HT-29 (cell line): ENCODE measurements around the gene TPM1. TPM values are rescaled to one million over a fixed set of nuclear protein-coding genes. Genes with fewer than 3 reads are reported as not detected.
"Not testable (repeated sequence)": the region's sequence is repeated elsewhere in the genome, so short reads cannot be mapped to it uniquely, and the experiment has no call there.

Source experiments
- DNase-seq: peaks from one replicate; pipeline ENCODE4 v3.0.0-alpha.2; 2015; ENCODE audit warnings: low spot score
- total RNA-seq: library from RNA; depleted of rRNA; stranded (reverse); fragments of >200 nt; shearing (Covaris generic); gene quantifications from 2 replicates; pipeline ENCODE4 v1.2.3, GENCODE V29; 2014; rRNA removed

TPM1 gene
- total RNA-seq: 155 and 197 TPM in 2 replicates

- no peak for DNase-seq
These were observed at the start of gene TPM1 for GRCh38 chr15:63041974-63042876. Gene TPM1, plus strand, starts transcription at chr15:63042747. Its CDS starts 83 bp downstream, at chr15:63042830.

GRCh38 chr15:62993066-62993465, 49.5 kb upstream of the TPM1 start:
- DNase-seq: no peak

- DNase-seq: not testable (repeated sequence)
These were observed 48.9 kb upstream of the TPM1 start for GRCh38 chr15:62993632-62994031.

GRCh38 chr15:62994439-62994838, 48.1 kb upstream of the TPM1 start:
- no peak for DNase-seq

GRCh38 chr15:62994975-62995681, 47.4 kb upstream of the TPM1 start:
- no peak for DNase-seq

GRCh38 chr15:62997441-62997840, 45.1 kb upstream of the TPM1 start:
- no peak for DNase-seq

- DNase-seq: no peak
These were observed 44.2 kb upstream of the TPM1 start for GRCh38 chr15:62998262-62998890.

GRCh38 chr15:62999178-62999577, 43.4 kb upstream of the TPM1 start:
- DNase-seq: no peak

GRCh38 chr15:62999923-63000561, 42.5 kb upstream of the TPM1 start:
- no peak for DNase-seq

GRCh38 chr15:63000706-63001105, 41.8 kb upstream of the TPM1 start:
- no peak for DNase-seq

GRCh38 chr15:63004211-63004610, 38.3 kb upstream of the TPM1 start:
- no peak for DNase-seq

- DNase-seq: no peak
These were observed 36.3 kb upstream of the TPM1 start for GRCh38 chr15:63006032-63006878.

- DNase-seq: no peak
These were observed 34.1 kb upstream of the TPM1 start for GRCh38 chr15:63008333-63009049.

GRCh38 chr15:63010386-63010785, 32.2 kb upstream of the TPM1 start:
- no peak for DNase-seq

- no peak for DNase-seq
These were observed 31.4 kb upstream of the TPM1 start for GRCh38 chr15:63010920-63011693.

- DNase-seq: no peak
These were observed 30.1 kb upstream of the TPM1 start for GRCh38 chr15:63012444-63012843.

- DNase-seq: no peak
These were observed 29.3 kb upstream of the TPM1 start for GRCh38 chr15:63013052-63013808.

GRCh38 chr15:63014578-63014977, 28.0 kb upstream of the TPM1 start:
- no peak for DNase-seq

- DNase-seq: peak; percentile 24
These were observed 26.9 kb upstream of the TPM1 start for GRCh38 chr15:63015618-63016017.
